ENCODE results near the gene RBMS3.
"Not testable (repeated sequence)": the region's sequence is repeated elsewhere in the genome, so short reads cannot be mapped to it uniquely, and the experiment has no call there.

RBMS3 gene

DNA sequence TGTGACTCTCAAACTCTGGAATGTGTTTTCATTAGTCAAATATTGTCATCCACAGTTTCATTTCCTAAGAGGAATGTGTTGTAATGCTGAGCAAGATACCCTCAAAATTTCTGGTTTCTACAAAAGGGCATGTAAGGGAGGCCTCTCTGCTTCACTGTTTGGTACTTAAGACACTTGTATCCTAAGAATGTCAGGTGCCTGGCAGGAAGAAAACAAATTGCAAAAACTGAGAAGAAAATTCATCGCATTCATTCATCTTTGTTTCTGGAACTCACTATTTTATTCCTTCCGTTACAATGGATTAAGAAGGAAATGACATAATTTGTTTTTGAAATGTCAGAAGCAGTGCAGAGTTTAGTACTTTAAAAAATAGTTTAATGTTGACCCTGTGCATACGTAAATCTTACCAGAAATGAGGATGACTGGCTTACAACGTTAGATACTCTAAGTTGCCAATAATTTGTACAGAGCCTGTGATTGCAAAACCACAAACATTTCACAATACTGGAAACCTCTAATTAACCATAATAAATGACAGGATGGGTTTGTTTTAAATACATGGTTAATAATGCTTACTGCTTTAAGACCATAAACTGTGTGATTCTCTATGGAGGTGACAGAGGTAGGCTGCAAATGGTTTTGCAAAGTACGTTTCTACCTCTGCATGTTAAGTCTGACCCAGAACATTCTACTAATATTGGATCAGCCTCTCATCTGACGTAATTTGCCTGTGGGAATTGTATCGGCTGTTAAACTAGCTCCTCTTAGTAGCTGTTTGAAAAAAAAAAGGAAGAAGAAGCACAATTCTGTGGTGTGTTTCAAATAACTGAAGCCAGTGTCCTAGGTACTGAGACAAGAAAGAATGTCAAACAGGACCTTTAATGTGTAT, 477.8 kb downstream of the RBMS3 start:
- DNase-seq: no peak

DNA sequence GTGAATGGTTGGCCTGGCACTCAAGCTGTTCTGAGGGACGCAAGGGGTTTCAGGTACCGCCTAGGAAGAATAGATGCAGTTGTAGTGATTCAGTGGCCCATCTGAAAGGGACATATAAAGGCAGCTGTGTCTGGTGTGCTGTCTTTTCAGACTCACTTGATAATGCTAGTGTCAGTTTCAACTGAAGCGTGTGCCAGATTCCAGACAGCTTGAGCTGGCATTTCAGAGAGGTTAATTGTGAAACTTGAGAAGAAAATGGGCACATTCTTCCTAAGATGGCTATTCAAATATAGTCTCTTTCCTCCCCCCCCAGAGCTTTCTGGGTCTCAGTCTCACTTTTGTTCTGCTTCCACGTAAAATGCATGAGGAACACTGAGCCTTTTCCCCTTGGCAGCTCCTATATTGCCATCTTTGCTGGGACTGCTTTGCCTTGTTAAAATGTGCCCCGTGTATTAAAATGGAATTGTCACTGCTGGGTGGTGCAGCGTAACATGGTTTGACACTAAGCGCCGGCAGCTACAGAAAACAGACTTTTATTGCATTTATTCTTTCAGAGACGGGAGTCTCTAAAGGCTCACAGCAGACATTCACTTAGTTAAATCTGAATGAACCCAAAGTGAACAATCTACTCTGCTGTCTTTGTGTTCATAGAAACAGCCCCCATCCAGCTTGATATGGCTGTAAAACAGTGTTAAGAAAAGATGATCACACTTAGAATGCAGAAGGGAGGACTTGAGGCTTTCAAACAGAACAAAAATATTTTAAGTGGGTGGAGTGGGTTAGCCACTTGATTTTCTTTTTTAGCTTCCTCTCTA, 478.7 kb downstream of the RBMS3 start:
- peak; percentile 28 for DNase-seq

DNA sequence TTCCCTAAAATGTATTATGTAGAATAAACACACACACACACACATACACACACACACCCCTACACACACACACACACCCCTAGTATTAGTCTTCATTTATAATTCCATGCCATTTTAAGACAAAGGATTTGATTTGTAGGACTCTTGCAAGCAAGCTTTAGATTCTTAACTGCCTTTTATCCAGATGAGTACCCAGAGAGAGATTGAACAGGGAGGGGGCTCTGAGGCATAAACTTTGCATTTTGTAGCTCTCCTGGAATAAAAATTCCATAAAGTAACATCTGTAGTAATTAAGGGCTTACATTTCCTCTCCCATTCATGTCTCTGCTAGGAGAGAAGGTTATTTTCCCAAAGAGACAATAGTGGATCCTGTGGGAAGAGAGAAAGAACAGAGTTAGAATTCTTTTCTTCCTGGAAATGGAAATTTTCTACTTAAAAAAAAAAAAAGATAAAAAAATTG, 479.4 kb downstream of the RBMS3 start:
- DNase-seq: no peak

DNA sequence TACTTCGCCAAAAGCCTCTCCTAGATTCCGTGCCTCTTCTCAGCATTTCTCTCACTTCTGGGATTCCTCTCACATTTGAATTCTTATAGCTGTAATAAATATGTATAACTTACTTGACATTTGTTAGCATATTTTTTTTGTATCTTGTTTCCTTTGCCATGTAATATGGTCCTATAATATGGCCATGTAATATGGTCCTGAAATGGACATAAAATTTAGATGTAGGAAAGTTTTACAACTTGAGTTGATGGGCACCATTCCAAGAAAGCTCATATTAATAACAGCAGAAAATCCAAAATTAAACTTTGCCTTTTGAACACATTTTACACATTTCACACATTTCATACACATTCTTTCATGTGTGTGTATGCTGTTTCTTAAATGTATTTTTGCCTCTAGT, 480.6 kb downstream of the RBMS3 start:
- DNase-seq: no peak

DNA sequence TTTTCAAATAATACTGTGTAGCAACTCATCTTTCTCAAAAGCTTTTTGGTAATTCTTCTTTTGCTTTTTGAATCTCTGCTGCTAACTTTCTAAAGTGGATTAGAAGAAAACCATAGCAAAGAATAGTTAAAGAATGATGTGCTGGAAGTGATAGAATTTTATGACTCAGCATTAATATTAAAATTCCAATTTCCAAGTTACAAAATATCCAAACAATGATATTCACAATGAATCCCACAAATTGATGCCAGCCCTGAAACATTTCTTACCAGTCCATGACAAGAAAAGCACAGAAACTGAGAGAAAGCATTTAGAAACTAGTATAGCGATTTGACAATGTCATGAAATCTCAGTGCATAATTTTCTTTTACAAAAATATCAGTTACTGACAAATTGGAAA, 482.2 kb downstream of the RBMS3 start:
- no peak for DNase-seq

DNA sequence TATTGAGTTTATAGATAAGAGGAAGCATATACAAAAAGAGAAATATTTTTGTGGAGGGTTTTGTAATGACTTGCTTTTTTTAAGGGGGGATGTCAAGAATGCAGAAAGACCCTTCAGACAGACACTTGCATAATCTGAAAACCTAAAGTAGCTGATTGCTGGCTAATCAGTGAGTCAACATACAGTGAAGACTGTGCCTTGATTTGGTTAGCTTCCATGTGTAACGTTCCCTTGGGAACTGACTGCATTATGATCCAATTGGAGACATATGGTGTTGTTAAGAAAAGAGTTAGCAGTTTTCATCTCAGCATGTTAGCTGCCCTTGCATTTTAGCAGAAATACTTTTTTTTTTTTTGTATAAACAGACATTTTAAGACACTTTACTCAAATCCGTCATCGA, 483.2 kb downstream of the RBMS3 start:
- no peak for DNase-seq

DNA sequence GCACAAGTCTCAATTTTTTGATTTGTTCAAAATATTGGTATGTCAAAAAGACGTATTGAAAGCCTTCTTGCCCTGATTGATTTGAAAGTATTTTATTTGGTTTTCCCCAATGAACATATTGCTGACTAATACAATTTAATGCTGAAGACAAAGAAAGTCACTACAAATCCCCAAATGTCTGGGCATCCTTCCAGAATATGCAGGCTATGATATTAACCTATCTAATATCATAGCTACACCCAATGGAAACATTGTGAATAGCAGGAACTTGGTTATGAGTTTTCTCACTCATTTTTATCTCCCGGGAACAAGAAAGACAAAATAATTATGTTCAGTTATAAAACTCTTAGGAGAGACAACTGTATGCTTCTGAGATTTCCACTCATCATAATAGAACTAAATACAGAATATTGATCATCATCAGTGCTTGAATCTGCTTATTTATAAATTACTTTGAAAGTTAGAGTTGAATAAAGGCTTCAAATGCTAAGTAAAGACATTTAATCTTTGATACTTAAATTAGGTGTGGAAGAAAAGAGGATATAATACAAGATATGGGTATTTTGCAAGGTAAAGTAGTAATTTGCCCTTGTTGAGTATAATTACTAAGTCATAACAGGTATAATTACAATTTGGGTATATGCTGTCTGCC, 483.9 kb downstream of the RBMS3 start:
- no peak for DNase-seq

DNA sequence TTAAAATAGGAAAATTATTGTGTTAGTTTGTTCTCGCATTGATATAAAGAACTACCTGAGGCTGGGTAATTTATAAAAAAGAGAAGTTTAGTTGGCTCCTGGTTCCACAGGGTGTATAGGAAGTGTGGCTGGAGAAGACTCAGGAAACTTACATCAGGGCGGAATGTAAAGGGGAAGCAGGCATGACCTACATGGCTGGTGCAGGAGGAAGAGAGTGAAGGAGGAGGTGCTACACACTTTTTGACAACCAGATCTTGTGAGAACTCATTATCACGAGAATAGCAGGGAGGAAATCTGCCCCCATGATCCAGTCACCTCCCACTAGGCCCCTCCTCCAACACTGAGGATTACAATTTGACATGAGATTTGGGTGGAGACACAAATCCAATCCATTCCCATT, 490.7 kb downstream of the RBMS3 start:
- DNase-seq: no peak

DNA sequence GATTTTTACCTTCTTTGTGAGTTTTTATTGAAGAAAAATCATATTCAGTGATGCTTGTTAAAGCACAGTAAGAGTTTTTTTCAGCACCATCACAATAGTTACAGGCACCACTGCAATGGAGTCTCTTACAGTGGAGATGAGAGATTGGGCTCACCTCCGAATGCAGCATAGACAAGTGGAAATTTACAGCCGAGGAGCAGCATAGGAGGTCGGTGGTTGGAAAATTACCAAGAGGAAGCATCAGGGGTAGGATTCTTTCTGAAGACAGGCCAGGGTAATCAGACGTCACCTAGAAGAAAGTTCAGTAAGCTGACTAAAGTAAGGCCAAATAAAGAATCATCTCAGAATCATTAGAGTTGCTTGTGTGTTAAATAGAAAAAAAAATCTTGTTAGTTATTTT, 491.6 kb downstream of the RBMS3 start:
- no peak for DNase-seq

DNA sequence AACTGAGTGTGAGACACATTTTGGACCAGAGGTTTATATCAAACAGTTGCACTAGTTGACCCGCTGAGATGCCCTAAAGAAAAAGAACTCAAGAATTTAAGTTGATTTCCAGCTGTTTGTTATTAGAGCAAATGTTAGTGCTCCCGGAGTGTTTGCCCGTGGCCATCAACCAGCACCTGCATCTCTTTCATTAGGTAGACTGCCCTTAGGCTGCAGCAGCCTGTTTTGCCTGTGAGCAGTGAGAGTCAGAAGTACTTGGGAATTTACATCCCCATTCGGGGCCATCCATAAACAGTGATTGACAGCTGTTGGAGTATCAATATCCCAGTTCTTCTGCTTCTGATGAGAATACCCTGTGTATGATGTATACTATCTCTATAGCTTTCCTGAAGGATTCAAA, 492.6 kb downstream of the RBMS3 start:
- no peak for DNase-seq

DNA sequence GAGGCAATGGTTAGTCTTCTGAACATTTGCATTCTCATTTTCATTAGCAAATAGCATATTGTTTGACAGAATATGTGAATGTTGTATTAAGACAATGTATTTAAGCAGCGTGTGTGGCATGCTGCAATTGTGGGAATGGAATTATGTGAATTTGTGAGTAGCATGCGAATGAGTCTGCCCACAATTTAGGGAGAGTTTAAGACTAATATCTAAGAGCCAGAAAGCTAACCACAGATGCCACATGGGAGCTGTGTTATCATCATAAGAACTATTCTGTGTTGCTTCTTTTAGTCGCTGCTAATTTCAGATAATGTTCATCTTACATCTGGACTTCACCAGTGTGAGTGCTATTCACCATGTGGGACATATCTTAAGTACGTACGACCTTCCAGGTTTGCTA, 494.5 kb downstream of the RBMS3 start:
- DNase-seq: no peak

DNA sequence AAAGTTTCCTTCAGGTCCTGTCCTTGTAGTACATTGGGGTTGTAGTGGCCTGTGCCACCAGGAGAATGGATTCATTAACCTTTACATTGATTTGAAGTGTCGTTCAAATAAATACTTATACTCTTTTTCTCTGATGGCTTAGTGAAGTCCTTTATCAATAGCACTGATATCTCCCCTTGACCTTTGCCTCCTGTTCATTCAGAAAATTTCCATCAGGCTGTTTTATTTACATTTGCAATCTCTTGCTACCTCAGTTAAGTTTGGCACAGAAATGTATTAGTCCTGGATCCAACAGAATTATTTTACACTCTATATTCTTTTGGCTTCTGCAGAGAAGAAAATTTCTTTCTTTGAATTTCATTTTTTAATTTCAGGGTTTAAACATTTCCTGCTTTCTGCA, 497.0 kb downstream of the RBMS3 start:
- DNase-seq: no peak

DNA sequence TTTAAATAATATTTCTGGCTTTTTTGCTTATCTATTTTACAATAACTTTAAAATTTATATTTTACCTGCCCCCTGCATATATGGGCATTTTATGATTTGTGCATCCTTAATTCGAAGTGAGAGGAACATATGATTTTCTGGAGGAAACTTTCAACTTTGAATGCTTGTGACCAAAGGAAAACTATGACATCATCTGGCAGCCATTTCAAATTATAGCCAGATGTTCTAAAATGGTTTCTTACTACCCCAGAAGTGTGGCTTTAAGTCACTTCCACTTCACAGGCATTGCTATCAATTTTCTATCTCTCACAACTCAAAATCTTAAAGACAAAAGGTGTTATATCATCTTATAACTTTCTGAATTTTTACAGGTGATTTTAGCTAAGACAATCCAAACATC, 508.8 kb downstream of the RBMS3 start:
- no peak for DNase-seq

DNA sequence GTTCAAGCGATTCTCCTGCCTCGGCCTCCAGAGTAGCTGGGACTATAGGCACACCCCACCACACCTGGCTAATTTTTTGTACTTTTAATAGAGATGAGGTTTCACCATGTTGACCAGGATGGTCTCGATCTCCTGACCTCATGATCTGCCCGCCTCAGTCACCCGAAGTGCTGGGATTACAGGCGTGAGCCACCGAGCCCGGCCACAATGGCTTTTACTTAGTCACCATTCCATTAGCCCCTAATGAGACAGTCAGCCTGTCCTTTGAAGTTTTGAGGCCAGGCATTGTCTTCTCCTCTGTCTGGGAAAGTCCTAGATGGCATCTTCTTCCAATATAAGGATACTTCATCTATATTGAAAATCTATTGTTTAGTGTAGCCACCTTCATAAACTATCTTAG, 515.9 kb downstream of the RBMS3 start:
- DNase-seq: no peak

DNA sequence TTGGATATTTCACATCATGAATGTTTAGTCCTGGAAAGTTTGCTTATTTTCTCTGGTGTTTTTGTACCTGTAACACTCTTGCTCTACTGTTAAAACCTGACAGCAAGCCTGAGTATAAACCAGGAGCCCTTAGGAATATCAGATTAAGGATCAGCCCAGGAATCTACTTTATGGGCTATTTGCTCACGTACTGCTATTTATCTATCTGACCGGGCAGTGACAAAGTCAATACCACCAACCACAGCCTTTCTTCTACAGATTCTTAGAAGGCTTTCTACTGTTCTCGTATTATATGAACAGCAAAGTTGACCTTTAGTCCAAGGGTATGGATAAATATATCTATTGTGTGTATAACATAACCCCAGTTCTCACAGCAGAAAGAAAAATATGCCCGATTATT, 521.2 kb downstream of the RBMS3 start:
- DNase-seq: no peak

DNA sequence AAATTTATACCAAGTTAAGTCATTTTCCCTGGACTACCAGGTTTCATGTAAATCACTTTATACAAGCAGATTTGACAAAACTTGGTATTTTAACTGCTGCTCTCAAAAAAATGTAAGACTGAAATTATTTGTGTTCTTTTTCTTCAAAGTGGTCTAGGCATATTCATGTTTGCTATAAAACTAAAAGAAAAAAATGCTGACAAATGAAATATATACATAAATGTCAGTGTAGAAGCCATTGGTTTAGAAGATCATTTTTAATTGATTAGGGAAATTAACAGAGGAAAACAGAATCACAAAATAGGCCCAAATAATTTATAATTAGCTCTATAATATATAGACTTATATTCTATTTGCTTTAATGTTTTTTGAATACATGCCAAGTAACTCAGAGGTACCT, 523.2 kb downstream of the RBMS3 start:
- DNase-seq: no peak

DNA sequence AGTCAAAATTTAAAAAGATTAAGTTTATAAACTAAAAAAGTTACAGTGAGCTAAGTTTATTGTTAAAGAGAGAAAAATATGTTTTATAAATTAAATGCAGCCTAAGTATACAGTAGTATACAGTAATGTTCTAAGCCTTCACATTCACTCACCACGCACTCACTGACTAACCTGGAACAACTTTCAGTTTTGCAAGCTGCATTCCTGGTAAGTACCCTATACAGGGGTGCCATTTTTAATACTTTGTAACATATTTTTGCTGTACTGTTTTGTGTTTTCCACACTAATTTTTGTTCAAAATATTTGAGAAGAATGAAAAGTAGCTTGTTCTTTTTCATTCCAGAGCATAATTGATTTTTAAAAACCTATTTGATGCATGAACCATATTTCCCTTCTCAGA, 524.9 kb downstream of the RBMS3 start:
- DNase-seq: no peak

DNA sequence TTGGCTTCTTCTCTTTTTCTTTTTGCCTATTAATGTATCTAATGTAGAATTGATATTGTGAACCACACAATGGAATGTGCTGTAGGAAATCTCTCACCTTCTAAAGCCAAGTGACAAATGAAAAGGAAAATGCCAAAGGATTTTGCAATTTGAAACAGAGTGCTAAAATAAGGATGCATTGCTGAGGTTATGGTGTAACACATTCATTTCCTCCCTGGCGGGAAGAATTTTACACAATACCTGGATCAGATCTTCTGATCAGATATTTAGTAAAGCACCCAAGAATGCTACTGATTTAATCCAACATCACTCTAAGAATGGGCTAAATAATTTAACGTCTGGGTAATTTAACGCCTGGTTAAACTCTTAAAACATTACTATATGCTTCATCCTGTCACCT, 527.5 kb downstream of the RBMS3 start:
- DNase-seq: not testable (repeated sequence)

DNA sequence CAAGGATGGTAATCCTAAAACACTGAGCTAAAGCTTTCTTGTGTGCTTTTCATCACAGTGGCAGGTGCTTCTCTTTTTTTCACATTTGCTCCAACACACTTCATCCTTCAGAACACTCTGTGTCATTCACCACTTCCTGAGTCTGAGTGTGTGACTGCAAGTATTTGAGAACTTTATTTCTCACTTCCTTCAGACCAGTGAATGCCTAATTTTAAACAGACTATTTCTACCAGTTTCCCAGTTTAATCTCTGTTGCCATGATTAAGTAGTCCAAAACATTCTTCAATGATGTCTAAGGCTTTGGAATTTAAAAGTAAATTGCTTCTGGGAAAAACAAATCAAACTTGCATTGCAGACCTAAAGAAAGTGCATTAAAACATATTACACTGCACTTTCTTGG, 541.2 kb downstream of the RBMS3 start:
- no peak for DNase-seq

DNA sequence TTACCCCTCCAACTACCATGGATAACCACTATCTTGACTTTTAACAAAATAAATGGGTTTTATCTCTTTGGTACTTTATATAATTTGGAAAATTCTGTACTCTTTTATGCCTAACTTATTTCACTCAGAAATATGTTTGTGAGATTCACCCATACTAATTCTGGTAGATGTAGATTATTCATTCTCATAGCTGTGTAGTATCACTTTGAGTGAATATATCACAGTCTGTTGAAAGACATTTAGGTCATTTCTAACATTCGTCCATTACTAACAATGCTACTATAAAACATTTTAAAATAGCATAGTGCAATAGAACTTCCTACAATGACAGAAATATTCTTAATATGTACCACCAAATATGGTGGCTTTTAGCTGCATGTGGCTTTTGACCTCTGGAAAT, 542.4 kb downstream of the RBMS3 start:
- no peak for DNase-seq

DNA sequence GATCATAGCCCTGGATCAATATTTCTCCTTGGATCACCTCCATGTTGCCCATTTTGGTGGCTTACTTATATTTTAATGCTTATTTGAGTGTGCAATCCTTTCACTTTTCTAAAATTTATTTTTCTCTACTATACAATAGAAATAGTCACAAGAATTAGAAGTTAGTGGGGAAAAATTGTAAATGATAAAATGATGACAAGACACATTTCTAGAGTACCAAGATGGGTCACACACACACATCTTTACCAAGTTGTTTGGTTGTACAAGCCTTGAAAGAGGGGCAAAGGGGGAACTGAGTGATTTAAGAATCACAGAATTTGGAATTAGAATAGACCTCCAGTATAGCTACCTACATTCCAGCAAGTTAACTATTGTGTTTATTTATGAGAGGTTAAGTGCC, 545.8 kb downstream of the RBMS3 start:
- DNase-seq: no peak

DNA sequence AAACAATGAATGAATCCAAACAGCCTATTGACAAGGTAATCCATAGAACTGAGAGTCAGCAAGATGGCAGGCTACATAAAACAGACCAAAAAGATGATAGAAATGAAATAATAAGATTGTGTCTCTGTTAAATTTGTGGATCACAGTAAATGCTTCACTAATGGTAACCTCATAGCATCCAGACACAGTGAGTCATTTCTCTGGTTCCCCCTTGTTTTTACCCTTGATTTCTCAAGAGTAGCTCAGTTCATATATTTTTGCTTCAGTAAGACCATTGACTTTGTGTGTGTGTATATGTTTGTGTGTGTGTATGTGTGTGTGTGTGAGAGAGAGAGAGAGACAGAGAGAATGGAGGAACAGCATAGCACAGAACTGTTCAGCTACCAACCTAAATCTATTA, 546.9 kb downstream of the RBMS3 start:
- DNase-seq: no peak

DNA sequence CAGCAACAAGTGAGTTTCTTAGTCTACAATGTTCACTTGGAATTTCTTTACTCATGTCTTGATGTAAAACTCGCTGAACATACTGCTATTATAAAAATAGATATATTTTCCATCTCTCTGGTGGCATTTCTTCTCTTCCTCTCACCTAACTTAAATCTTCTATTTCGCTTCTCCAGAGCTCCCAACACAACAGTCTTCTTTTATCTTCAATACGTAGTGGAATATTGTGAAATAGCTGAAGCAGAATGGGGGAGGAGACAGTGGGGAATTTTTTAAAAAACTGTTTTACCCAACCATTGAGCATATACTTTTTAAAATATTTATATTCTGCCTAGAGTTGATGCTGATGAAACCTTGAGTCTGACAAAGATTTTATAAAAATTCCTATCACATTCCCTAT, 548.5 kb downstream of the RBMS3 start:
- no peak for DNase-seq

DNA sequence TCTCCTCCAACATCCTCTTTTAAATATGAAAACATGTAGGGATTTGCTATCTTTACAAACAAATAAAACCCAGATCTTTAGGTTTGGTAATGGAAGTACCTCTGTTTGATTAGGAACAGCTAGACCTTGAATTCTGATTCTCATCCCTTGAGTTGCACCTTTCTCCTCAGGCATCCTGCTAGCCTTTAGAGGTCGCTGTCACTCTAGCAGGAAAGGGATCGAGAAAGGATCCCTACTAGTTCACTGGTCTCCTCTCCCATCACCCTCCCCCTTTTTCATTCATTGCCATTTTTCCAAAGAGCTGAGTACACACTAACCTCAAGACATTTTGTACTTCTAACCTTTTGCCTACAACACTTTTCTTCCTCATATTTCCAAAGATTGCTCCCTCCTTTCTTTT, 569.8 kb downstream of the RBMS3 start:
- DNase-seq: no peak
